Karpas-422 (cell line): Measurements from ENCODE around the gene HIP1. TPM values are rescaled to one million over a fixed set of nuclear protein-coding genes. Genes with fewer than 3 reads are reported as not detected.
A peak's percentile ranks its signal among the peaks of the same experiment; 100 is the strongest.
"Not testable (repeated sequence)": the region's sequence is repeated elsewhere in the genome, so short reads cannot be mapped to it uniquely, and the experiment has no call there.

Experiments used
- DNase-seq: peaks from one replicate; pipeline ENCODE4 v3.0.0-alpha.2; 2015
- H2AFZ ChIP-seq: fragments of 200-600 bp; sonication (generic); 2 replicates; pipeline ENCODE4 v1.6.1; 2014; ENCODE audit warnings: antibody characterized with exemption, low read length, mixed read lengths
- H3K27ac ChIP-seq: fragments of 200-600 bp; sonication (generic); 2 replicates; pipeline ENCODE4 v1.5.1; 2014; ENCODE audit warnings: mild to moderate bottlenecking, low read length, moderate library complexity
- H3K27me3 ChIP-seq: fragments of 200-600 bp; sonication (generic); 2 replicates; pipeline ENCODE4 v1.6.1; 2014; ENCODE audit warnings: low read length, mixed read lengths
- H3K36me3 ChIP-seq: fragments of 200-600 bp; sonication (generic); 2 replicates; pipeline ENCODE4 v1.6.1; 2014; ENCODE audit warnings: low read length, mixed read lengths; ENCODE audit not compliant: insufficient read depth
- H3K4me1 ChIP-seq: fragments of 200-600 bp; sonication (generic); 2 replicates; pipeline ENCODE4 v1.6.1; 2014; ENCODE audit warnings: mild to moderate bottlenecking, low read length, mixed read lengths
- H3K4me2 ChIP-seq: fragments of 200-600 bp; sonication (generic); 2 replicates; pipeline ENCODE4 v1.6.1; 2014; ENCODE audit warnings: low read length, low read depth, mild to moderate bottlenecking; ENCODE audit not compliant: poor library complexity, severe bottlenecking
- H3K4me3 ChIP-seq: fragments of 200-600 bp; sonication (generic); 2 replicates; pipeline ENCODE4 v1.5.1; 2014; ENCODE audit warnings: mild to moderate bottlenecking, antibody characterized with exemption, low read length, mixed read lengths
- H3K79me2 ChIP-seq: fragments of 200-600 bp; sonication (generic); 2 replicates; pipeline ENCODE4 v1.6.1; 2014; ENCODE audit warnings: mild to moderate bottlenecking, low read length, mixed read lengths
- H3K9ac ChIP-seq: fragments of 200-600 bp; sonication (generic); 2 replicates; pipeline ENCODE4 v1.6.0; 2014; ENCODE audit warnings: low read length
- H3K9me2 ChIP-seq: fragments of 200-600 bp; sonication (generic), shearing (Covaris generic); replicated peaks from 2 replicates; pipeline ENCODE4 v1.6.0; 2014; ENCODE audit warnings: mild to moderate bottlenecking, low read length, moderate library complexity; ENCODE audit not compliant: insufficient read depth
- H3K9me3 ChIP-seq: fragments of 300-700, 200-600 bp; sonication (generic); 2 replicates; pipeline ENCODE4 v1.6.1; 2014; ENCODE audit warnings: low read length, mixed read lengths
- H4K20me1 ChIP-seq: fragments of 200-600 bp; sonication (generic); 2 replicates; pipeline ENCODE4 v1.6.1; 2014; ENCODE audit warnings: mild to moderate bottlenecking, antibody characterized with exemption, low read length, low read depth; ENCODE audit not compliant: insufficient read depth
- total RNA-seq: library from RNA; depleted of rRNA; stranded (reverse); fragments of >200 nt; shearing (Covaris generic); gene quantifications from 2 replicates; pipeline ENCODE4 v1.2.3, GENCODE V29; 2014; ENCODE audit warnings: low replicate concordance; rRNA removed

Gene HIP1
- total RNA-seq: 0.34 and 0.47 TPM in 2 replicates

- Histone ChIP-seq H3K9me2 (no peaks in the 10 kb centered on the region), H3K9ac (peak within 1 kb of the TSS; percentile 77), H3K4me2 (peak within 1 kb of the TSS; percentile 93), H3K36me3 (no peaks in the 10 kb centered on the region), H4K20me1 (no peaks in the 10 kb centered on the region), H3K27me3 (no peaks in the 10 kb centered on the region), H3K4me3 (peak within 1 kb of the TSS; percentile 77), H3K4me1 (peaks cover 31% of the 10 kb centered on the region), H3K9me3 (no peaks in the 10 kb centered on the region), H3K27ac (no peak within 1 kb of the TSS), H3K79me2 (no peaks in the 10 kb centered on the region), H2AFZ (peak within 1 kb of the TSS; percentile 98)
- no peak for DNase-seq
Measured at GRCh38 chr7:75738604-75738974, at the start of gene HIP1. TSS of gene HIP1 (minus strand) at chr7:75738941. CDS start at chr7:75738920, 21 bp downstream.

- not testable (repeated sequence) for H3K9me2 ChIP-seq, H3K9me3 ChIP-seq, H3K79me2 ChIP-seq, H3K27ac ChIP-seq, H4K20me1 ChIP-seq, H2AFZ ChIP-seq, H3K4me3 ChIP-seq, H3K4me2 ChIP-seq, H3K27me3 ChIP-seq, H3K36me3 ChIP-seq, DNase-seq, H3K9ac ChIP-seq, H3K4me1 ChIP-seq
Measured at GRCh38 chr7:75788154-75788847, 49.6 kb upstream of the HIP1 start.

GRCh38 chr7:75783058-75783457 is 44.3 kb upstream of the HIP1 start:
- not testable (repeated sequence) for DNase-seq, H3K36me3 ChIP-seq, H2AFZ ChIP-seq, H3K4me1 ChIP-seq, H3K27me3 ChIP-seq, H3K79me2 ChIP-seq, H3K9ac ChIP-seq, H4K20me1 ChIP-seq, H3K9me2 ChIP-seq, H3K27ac ChIP-seq, H3K4me2 ChIP-seq, H3K9me3 ChIP-seq, H3K4me3 ChIP-seq

- H3K4me1 ChIP-seq, H3K4me3 ChIP-seq, H3K27me3 ChIP-seq, H3K9me3 ChIP-seq, H2AFZ ChIP-seq, H3K9ac ChIP-seq, H3K27ac ChIP-seq, H4K20me1 ChIP-seq, H3K36me3 ChIP-seq, H3K4me2 ChIP-seq, H3K79me2 ChIP-seq, H3K9me2 ChIP-seq, DNase-seq: not testable (repeated sequence)
Measured at GRCh38 chr7:75780647-75781273, 42.0 kb upstream of the HIP1 start.

- not testable (repeated sequence) for H3K27me3 ChIP-seq, H3K79me2 ChIP-seq, H3K4me3 ChIP-seq, H4K20me1 ChIP-seq, H3K9me3 ChIP-seq, H3K9me2 ChIP-seq, H3K9ac ChIP-seq, H2AFZ ChIP-seq, DNase-seq, H3K27ac ChIP-seq, H3K4me2 ChIP-seq, H3K36me3 ChIP-seq, H3K4me1 ChIP-seq
Measured at GRCh38 chr7:75779516-75779915, 40.8 kb upstream of the HIP1 start.

DNA sequence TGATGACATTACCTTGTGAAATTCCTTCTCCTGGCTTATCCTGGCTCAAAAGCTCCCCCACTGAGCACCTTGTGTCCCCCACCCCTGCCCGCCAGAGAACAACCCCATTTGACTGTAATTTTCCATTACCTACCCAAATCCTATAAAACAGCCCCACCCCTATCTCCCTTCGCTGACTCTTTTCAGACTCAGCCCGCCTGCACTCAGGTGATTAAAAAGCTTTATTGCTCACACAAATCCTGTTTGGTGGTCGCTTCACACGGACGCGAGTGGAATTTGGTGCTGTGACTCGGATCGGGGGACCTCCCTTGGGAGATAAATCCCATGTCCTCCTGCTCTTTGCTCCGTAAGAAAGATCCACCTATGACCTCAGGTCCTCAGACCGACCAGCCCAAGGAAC is 40.3 kb upstream of the HIP1 start:
- H3K9ac ChIP-seq, H4K20me1 ChIP-seq, H2AFZ ChIP-seq, H3K4me3 ChIP-seq, H3K4me1 ChIP-seq, H3K9me2 ChIP-seq, H3K27ac ChIP-seq, H3K4me2 ChIP-seq, H3K79me2 ChIP-seq, H3K36me3 ChIP-seq, H3K9me3 ChIP-seq, H3K27me3 ChIP-seq, DNase-seq: not testable (repeated sequence)

GRCh38 chr7:75776295-75776971 is 37.7 kb upstream of the HIP1 start:
- Histone ChIP-seq H3K9me3 (no peaks in the 10 kb centered on the region), H3K27ac (no peak overlapping the region), H4K20me1 (no peaks in the 10 kb centered on the region), H3K4me1 (no peaks in the 10 kb centered on the region), H3K36me3 (no peaks in the 10 kb centered on the region), H3K4me2 (no peak overlapping the region), H3K4me3 (no peak overlapping the region), H3K9me2 (no peaks in the 10 kb centered on the region), H2AFZ (no peak overlapping the region), H3K27me3 (no peaks in the 10 kb centered on the region), H3K9ac (no peak overlapping the region), H3K79me2 (no peaks in the 10 kb centered on the region)
- DNase-seq: no peak

DNA sequence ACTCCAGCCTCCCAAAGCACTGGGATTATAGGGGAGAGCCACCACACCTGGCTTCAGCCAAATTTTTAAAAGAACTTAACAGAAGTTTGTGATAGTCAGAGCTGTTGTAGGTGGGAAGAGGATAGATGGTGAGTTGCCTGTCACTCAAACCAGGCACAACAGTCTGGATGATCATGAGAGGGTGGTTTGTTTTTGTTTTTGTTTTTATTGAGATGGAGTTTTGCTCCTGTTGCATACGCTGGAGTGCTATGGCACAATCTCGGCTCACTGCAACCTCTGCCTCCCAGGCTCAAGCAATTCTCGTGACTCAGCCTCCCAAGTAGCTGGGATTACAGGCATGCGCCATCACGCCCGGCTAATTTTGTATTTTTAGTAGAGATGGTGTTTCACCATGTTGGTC is 35.2 kb upstream of the HIP1 start:
- not testable (repeated sequence) for H3K27ac ChIP-seq, H3K4me3 ChIP-seq, H3K4me2 ChIP-seq, H3K36me3 ChIP-seq, DNase-seq, H3K9me3 ChIP-seq, H3K4me1 ChIP-seq, H3K9ac ChIP-seq, H2AFZ ChIP-seq, H3K79me2 ChIP-seq, H3K27me3 ChIP-seq, H3K9me2 ChIP-seq, H4K20me1 ChIP-seq
